Epidermal melanocyte (primary cell): ENCODE data around the gene ICAM1.
"Not testable (repeated sequence)": the region's sequence is repeated elsewhere in the genome, so short reads cannot be mapped to it uniquely, and the experiment has no call there.

ENCODE experiments used
- DNase-seq: peaks from one replicate; pipeline ENCODE4 v3.0.0; 2011; ENCODE audit warnings: low spot score; ENCODE audit not compliant: insufficient read length

The ICAM1 gene

GRCh38 chr19:10274589-10274988, 3.7 kb downstream of the ICAM1 start:
- no peak for DNase-seq

DNA sequence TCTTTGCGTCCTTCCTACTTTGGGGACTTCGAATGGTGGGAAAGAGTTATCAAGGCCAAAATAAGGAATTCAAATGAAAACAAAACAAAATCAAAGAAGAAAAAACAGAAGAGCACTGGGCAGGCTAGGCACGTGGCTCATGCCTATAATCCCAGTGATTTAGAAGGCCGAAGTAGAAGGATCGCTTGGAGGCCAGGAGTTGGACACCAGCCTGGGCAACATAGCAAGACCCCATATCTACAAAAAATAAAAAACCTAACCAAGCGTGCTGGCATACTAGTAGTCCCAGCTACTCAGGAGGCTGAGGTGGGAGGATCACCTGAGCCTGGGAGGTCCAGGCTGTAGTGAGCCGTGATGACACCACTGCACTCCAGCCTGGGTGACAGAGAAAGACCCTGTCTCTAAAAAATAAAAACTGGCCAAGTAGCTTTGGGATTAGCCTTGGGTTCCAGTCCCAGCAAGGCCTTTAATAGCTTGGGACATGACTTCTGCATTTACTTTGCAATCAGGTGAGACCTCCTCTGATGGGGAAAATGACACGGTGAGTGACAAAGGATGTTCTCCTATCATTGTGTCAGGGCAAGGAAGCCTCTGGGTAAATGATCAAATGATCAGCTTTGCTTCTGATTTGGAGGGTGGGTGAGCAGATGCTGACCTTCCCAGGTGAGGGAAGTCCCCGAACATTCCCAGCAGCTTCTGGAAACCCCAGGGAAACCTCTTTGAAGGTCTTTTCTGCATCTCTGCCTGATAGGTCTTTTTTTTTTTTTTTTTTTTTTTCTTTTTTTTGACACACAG, 7.1 kb downstream of the ICAM1 start:
- DNase-seq, result no peak

DNA sequence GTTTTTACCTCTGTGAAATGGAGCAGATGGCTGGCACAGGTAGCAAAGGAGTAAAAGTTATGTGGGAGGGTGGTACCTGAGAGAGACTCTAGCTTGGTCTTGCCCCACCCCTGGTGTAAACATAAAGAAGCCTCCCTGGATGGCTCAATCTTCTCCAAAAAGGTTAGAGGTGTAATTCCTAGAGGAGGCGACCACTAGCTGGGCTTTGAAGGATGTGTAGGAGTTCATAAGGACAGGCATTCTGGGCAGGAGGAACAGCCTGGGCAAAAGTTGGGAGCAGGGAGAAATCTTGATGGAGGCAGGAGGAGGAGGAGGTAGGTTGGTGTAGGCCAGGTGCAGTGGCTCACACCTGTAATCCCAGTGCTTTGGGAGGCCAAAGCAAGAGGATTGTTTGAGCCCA, 8.0 kb downstream of the ICAM1 start:
- DNase-seq, result no peak

DNA sequence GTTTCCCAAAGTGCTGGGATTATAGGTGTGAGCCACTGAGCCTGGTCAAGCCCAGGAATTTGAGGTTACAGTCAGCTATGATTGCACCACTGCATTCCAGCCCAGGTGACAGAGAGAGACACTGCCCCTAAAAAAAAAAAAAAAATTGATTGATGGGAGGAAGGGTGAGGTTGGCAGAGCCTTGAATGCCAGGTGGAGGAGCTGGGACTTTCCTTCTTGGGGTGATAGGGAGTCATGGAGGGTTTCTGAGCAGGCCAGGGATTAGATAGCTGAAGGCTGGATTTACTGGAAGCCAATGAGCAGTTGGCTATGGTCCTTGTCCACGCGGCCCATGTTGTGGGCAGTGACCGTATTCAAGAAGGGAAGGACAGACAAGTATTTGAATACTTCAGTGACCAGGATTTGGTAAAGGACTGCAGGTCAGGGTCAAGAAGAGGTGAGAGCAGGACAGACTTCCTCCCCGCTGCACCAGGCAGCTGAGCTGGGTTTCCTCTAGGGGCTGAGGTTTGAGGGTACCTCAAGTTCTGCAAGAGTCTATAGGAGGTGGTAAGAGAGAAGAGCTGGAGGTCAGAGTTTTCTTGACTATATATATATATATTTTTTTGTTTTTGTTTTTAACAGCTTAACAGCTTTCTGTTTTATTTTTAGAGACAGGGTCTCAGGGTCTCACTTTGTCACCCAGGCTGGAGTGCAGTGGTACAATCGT, 9.0 kb downstream of the ICAM1 start:
- no peak for DNase-seq

DNA sequence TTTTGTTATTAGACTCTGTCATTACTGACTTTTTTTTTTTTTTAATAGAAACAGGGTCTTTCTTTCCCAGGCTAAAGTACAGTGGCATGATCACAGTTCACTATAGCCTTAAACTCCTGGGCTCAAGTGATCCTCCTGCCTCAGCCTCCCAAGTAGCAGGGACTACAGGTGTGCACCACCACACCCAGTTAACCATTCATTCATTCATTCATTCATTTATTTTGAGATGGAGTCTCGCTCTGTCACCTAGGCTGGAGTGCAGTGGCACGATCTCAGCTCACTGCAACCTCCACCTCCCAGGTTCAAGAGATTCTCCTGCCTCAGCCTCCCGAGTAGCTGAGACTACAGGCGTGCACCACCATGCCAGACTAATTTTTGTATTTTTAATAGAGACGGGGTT, 11.1 kb downstream of the ICAM1 start:
- not testable (repeated sequence) for DNase-seq

- DNase-seq, result no peak
Measured at GRCh38 chr19:10283301-10284064, 12.6 kb downstream of the ICAM1 start.

DNA sequence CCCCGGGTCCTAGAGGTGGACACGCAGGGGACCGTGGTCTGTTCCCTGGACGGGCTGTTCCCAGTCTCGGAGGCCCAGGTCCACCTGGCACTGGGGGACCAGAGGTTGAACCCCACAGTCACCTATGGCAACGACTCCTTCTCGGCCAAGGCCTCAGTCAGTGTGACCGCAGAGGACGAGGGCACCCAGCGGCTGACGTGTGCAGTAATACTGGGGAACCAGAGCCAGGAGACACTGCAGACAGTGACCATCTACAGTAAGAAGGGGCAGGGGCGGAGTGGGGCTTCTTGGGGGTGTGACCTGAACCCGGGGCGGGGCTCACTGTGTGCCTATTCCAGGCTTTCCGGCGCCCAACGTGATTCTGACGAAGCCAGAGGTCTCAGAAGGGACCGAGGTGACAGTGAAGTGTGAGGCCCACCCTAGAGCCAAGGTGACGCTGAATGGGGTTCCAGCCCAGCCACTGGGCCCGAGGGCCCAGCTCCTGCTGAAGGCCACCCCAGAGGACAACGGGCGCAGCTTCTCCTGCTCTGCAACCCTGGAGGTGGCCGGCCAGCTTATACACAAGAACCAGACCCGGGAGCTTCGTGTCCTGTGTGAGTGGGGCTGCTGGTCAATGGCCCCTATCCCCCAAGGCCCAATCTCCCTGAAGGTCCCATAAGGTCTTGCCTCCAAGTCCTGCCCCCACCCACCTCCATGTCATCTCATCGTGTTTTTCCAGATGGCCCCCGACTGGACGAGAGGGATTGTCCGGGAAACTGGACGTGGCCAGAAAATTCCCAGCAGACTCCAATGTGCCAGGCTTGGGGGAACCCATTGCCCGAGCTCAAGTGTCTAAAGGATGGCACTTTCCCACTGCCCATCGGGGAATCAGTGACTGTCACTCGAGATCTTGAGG, 13.4 kb downstream of the ICAM1 start:
- DNase-seq, result no peak

DNA sequence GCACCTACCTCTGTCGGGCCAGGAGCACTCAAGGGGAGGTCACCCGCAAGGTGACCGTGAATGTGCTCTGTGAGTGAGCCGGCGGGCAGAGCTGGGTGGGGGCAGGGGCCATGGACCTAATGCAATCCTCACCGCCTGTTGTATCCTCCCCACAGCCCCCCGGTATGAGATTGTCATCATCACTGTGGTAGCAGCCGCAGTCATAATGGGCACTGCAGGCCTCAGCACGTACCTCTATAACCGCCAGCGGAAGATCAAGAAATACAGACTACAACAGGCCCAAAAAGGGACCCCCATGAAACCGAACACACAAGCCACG, 14.0 kb downstream of the ICAM1 start:
- DNase-seq, result no peak

GRCh38 chr19:10285393-10285792, 14.5 kb downstream of the ICAM1 start:
- no peak for DNase-seq

DNA sequence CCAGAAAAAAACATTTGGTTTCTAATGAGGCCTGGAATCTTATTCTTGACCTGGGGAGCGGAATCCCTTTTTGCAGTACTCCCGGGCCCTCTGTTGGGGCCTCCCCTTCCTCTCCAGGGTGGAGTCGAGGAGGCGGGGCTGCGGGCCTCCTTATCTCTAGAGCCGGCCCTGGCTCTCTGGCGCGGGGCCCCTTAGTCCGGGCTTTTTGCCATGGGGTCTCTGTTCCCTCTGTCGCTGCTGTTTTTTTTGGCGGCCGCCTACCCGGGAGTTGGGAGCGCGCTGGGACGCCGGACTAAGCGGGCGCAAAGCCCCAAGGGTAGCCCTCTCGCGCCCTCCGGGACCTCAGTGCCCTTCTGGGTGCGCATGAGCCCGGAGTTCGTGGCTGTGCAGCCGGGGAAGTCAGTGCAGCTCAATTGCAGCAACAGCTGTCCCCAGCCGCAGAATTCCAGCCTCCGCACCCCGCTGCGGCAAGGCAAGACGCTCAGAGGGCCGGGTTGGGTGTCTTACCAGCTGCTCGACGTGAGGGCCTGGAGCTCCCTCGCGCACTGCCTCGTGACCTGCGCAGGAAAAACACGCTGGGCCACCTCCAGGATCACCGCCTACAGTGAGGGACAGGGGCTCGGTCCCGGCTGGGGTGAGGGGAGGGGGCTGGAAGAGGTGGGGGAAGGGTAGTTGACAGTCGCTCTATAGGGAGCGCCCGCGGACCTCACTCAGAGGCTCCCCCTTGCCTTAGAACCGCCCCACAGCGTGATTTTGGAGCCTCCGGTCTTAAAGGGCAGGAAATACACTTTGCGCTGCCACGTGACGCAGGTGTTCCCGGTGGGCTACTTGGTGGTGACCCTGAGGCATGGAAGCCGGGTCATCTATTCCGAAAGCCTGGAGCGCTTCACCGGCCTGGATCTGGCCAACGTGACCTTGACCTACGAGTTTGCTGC, 16.1 kb downstream of the ICAM1 start, which contains the start of gene ICAM4:
ICAM4 (plus strand) TSS at position 153 of the 935 bp plus-strand sequence; CDS start at position 211, 58 bp downstream.
- no peak for DNase-seq

DNA sequence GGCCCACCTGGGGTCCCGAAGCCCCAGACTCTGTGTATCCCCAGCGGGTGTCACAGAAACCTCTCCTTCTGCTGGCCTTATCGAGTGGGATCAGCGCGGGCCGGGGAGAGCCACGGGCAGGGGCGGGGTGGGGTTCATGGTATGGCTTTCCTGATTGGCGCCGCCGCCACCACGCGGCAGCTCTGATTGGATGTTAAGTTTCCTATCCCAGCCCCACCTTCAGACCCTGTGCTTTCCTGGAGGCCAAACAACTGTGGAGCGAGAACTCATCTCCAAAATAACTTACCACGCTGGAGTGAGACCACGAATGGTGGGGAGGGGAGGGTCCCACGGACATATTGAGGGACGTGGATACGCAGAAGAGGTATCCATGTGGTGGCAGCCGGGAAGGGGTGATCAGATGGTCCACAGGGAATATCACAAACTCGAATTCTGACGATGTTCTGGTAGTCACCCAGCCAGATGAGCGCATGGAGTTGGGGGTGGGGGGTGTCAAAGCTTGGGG, 17.8 kb downstream of the ICAM1 start:
- peak; percentile 62 for DNase-seq

GRCh38 chr19:10289167-10289835, 18.4 kb downstream of the ICAM1 start:
- DNase-seq, result no peak

GRCh38 chr19:10289836-10290356, 19.0 kb downstream of the ICAM1 start, which contains the start of gene ICAM5:
TSS of gene ICAM5 (plus strand) at chr19:10289952. CDS start at chr19:10290044, 92 bp downstream.
- no peak for DNase-seq

DNA sequence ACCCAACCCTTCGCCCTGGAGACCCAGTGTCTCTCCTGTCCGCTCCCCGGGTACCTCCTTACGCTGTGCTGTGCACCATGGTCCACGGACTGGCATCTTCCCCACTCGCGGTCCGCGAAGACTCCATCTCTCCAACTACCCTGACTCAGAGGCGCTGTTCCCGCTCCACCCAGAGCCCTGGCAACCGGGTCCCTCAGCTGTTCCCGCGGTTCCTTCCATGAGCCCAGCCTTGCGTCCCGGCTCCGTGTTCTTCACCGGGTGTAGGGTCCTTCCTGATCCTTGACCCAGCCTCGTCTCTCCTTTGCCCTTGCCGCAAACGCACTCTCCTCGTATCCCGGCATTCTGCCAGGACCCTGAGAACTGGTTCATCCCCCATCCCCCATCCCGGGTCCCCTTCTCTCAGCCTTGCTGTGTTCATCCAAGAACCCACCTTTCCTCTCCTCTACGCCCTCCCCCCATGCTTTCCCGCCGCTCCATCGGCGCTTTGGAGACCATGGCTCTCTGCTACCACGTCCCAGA, 19.5 kb downstream of the ICAM1 start:
- no peak for DNase-seq

DNA sequence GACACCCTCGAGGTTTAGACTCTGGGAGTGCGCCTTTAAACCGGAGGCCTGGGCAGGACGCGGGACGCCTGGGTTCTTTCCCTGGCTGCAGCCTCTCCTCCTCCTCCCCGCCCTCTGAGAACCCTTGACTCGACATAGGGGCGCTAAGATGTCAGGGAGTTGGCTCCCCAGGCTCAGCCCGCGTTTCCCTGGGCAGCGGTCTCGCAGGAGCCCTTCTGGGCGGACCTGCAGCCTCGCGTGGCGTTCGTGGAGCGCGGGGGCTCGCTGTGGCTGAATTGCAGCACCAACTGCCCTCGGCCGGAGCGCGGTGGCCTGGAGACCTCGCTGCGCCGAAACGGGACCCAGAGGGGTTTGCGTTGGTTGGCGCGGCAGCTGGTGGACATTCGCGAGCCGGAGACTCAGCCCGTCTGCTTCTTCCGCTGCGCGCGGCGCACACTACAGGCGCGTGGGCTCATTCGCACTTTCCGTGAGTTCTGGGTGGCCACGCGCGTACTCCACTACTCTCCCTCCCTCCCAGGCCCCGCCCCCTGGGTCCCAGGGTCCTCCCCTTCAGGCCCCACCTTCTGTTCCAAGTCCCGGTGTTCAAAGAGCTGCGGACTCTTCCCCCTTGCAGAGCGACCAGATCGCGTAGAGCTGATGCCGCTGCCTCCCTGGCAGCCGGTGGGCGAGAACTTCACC, 20.1 kb downstream of the ICAM1 start:
- no peak for DNase-seq

- no peak for DNase-seq
Measured at GRCh38 chr19:10291554-10292205, 20.8 kb downstream of the ICAM1 start.

DNA sequence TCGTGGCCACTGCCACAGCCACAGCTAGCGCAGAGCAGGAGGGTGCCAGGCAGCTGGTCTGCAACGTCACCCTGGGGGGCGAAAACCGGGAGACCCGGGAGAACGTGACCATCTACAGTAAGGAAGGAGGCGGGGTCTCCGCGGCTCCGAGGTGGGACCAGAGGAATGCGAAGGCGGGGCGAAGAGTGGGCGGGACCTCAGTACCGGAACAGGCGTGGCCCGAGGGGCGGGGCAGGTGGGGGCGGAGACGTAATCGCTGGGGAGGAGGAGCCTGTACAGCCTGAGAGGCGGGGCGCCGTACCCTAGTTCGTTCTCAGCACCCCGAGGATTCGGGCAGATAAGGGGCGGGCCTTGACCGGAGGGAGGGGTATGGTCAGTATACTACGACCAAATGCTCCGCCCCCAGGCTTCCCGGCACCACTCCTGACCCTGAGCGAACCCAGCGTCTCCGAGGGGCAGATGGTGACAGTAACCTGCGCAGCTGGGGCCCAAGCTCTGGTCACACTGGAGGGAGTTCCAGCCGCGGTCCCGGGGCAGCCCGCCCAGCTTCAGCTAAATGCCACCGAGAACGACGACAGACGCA, 21.4 kb downstream of the ICAM1 start:
- DNase-seq, result peak; percentile 65
